OCI-LY7 (cell line): ENCODE data around the gene BARX2. TPM values are rescaled to one million over a fixed set of nuclear protein-coding genes. Genes with fewer than 3 reads are reported as not detected.

ENCODE experiments used
- BruUV-seq: library from RNA; stranded (reverse); fragments of 400-500 nt; replicated peaks from 2 replicates; lab custom pipeline; 2021; lab: Mats Ljungman, UMichigan
- CTCF ChIA-PET: fragments of 300-600 bp; sonication (Branson Sonifier 250); formaldehyde crosslinking; loops from one replicate; lab custom pipeline; 2022; ENCODE audit warnings: antibody characterized with exemption; ENCODE audit not compliant: unreplicated experiment; lab: Charles Lee
- POLR2A ChIA-PET: fragments of 300-600 bp; sonication (Branson Sonifier 250); formaldehyde crosslinking; loops from one replicate; lab custom pipeline; 2022; ENCODE audit warnings: antibody characterized with exemption; lab: Charles Lee
- DNase-seq: peaks from one replicate; pipeline ENCODE4 v3.0.0-alpha.2; 2015; ENCODE audit warnings: low spot score
- H2AFZ ChIP-seq: fragments of 200-600 bp; sonication (generic), shearing (Covaris generic); 2 replicates; pipeline ENCODE4 v1.6.1; 2014; ENCODE audit warnings: mild to moderate bottlenecking, antibody characterized with exemption, low read length, moderate library complexity
- H3K27ac ChIP-seq: fragments of 200-600 bp; sonication (generic); 2 replicates; pipeline ENCODE4 v1.5.1; 2014; ENCODE audit warnings: mixed run types, low read depth, mild to moderate bottlenecking, moderate library complexity, low read length, inconsistent platforms; ENCODE audit not compliant: poor library complexity, severe bottlenecking
- H3K36me3 ChIP-seq: fragments of 200-600 bp; sonication (generic); 2 replicates; pipeline ENCODE4 v1.6.1; 2014; ENCODE audit warnings: mild to moderate bottlenecking, antibody characterized with exemption, low read length, moderate library complexity, mixed read lengths; ENCODE audit not compliant: insufficient read depth
- H3K4me1 ChIP-seq: fragments of 200-600 bp; sonication (generic); 2 replicates; pipeline ENCODE4 v1.5.1; 2014; ENCODE audit warnings: mild to moderate bottlenecking, low read length; ENCODE audit not compliant: insufficient read depth, poor library complexity, severe bottlenecking
- H3K4me2 ChIP-seq: fragments of 200-600 bp; sonication (generic); 2 replicates; pipeline ENCODE4 v1.6.1; 2014; ENCODE audit warnings: mild to moderate bottlenecking, low read length
- H3K4me3 ChIP-seq: fragments of 200-600 bp; sonication (generic); 2 replicates; pipeline ENCODE4 v1.5.1; 2014; ENCODE audit warnings: mild to moderate bottlenecking, low read depth, low read length; ENCODE audit not compliant: poor library complexity, severe bottlenecking
- H3K79me2 ChIP-seq: fragments of 200-600 bp; sonication (generic); 2 replicates; pipeline ENCODE4 v1.6.1; 2016; ENCODE audit warnings: low read depth, mild to moderate bottlenecking, low read length, moderate library complexity, mixed read lengths; ENCODE audit not compliant: insufficient read depth
- H3K9me2 ChIP-seq: fragments of 200-600 bp; sonication (generic); 2 replicates; pipeline ENCODE4 v1.6.1; 2016; ENCODE audit warnings: mild to moderate bottlenecking, low read length, mixed read lengths; ENCODE audit not compliant: insufficient read depth
- H3K9me3 ChIP-seq: fragments of 200-600 bp; sonication (generic); 2 replicates; pipeline ENCODE4 v1.6.1; 2014; ENCODE audit warnings: mild to moderate bottlenecking, mixed run types, low read length, mixed read lengths
- H4K20me1 ChIP-seq: fragments of 200-600 bp; sonication (generic); 2 replicates; pipeline ENCODE4 v1.6.1; 2014; ENCODE audit warnings: mild to moderate bottlenecking, antibody characterized with exemption, low read length, moderate library complexity, mixed read lengths; ENCODE audit not compliant: insufficient read depth
- EZH2phosphoT487 ChIP-seq: fragments of 200-600 bp; sonication (generic); IDR thresholded peaks from 2 replicates; pipeline ENCODE4 v1.6.1; 2018; ENCODE audit warnings: low read depth, borderline replicate concordance, mild to moderate bottlenecking, mixed run types, antibody characterized with exemption, low read length, moderate library complexity, mixed read lengths
- intact Hi-C: fragments of 100-400 bp; cut with micrococcal nuclease; formaldehyde crosslinking; loops from one replicate; pipeline ENCODE4 v1.10.0; 2022; ENCODE audit not compliant: unreplicated experiment
- total RNA-seq, 2 experiments: library from RNA; depleted of rRNA in 1 of 2; stranded (reverse); fragments of >200 nt in 1 of 2; shearing (Covaris generic) in 1 of 2; gene quantifications; 2 replicates each; pipeline ENCODE4 v1.2.3, GENCODE V29; 2014 to 2022
- TF ChIP-seq, protein P1 (sequence below): fragments of 200-600 bp; sonication (generic); conservative IDR thresholded peaks from 2 replicates; pipeline ENCODE4 v1.5.1; 2014; ENCODE audit warnings: mild to moderate bottlenecking, antibody characterized with exemption, low read length, moderate library complexity, mixed read lengths

The BARX2 gene
- total RNA-seq, 2 experiments from 2014 or later: 0.06 to 0.23 TPM

DNA sequence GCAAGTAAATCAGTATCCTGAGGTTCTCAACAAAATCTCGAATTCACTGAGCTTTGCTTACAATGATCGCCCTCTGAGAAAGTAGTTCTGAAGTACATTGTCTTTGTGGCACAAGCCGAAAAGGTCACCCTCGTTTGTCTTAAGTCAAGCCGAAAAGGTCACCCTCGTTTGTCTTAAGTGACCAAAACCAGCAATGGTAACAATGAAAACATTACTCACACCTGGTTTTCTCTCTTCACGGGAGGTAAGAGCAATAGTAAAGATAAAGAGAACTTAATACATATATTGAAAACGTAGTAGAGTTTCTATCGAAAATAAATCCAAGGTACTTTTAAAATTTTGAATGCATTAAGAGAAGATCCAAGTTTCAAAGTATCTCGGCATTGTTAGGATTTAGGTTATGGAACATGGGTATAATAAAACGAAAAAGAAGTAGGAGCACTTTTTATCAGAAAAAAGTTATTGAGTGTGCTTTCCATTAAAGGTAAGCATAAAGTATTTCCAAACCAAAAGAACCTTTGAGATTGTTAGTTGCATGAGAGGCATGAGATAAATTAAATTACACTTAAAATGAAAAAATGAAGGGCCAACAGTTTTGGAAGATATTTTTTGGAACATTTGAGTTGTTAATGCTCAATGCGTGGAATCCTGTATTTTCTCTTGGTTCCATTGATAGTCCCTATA lies 1.2 kb downstream of the BARX2 start:
- CTCF ChIA-PET: interaction anchor here (0.5 kb wide), 1 partner anchor 531 kb away, joined by 3 read pairs; no protein-coding TSS in a partner anchor
- TF ChIP-seq, protein P1, sequence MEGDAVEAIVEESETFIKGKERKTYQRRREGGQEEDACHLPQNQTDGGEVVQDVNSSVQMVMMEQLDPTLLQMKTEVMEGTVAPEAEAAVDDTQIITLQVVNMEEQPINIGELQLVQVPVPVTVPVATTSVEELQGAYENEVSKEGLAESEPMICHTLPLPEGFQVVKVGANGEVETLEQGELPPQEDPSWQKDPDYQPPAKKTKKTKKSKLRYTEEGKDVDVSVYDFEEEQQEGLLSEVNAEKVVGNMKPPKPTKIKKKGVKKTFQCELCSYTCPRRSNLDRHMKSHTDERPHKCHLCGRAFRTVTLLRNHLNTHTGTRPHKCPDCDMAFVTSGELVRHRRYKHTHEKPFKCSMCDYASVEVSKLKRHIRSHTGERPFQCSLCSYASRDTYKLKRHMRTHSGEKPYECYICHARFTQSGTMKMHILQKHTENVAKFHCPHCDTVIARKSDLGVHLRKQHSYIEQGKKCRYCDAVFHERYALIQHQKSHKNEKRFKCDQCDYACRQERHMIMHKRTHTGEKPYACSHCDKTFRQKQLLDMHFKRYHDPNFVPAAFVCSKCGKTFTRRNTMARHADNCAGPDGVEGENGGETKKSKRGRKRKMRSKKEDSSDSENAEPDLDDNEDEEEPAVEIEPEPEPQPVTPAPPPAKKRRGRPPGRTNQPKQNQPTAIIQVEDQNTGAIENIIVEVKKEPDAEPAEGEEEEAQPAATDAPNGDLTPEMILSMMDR: no peak
- no peak for TF ChIP-seq EZH2phosphoT487
- no TSS peak for BruUV-seq
- no peaks in the 10 kb centered on the region for H3K36me3 ChIP-seq
- no peak for DNase-seq
- intact Hi-C loops: no loop called here
- H3K9me2 ChIP-seq: no peaks in the 10 kb centered on the region
- no peaks in the 10 kb centered on the region for H3K9me3 ChIP-seq
- H3K4me2 ChIP-seq: no peak overlapping the region
- no peak overlapping the region for H3K4me3 ChIP-seq
- H3K79me2 ChIP-seq: no peaks in the 10 kb centered on the region
- H2AFZ ChIP-seq: no peak overlapping the region
- H4K20me1 ChIP-seq: no peaks in the 10 kb centered on the region
- no peak overlapping the region for H3K27ac ChIP-seq
- no peaks in the 10 kb centered on the region for H3K4me1 ChIP-seq
- POLR2A ChIA-PET: no interaction called here

DNA sequence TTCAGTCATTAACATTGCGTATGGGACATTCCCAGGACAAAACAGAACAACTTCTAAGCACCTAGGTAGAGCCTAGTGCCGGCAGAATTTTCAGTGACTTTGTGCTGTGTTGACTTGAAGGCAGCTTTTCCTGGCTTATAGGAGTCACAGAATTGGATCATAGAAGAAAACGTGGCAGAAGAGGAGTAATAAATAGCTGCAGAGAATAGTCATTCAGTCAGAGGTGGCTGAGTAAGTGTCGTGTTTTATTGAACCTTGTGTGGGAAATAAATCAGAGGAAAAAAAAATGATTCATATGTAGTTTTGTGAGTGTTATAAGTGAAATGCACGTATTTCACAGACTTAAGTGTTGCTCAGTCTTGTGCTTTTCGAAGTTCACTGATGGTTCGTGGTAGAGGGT lies 2.1 kb downstream of the BARX2 start:
- no TSS peak for BruUV-seq
- TF ChIP-seq EZH2phosphoT487: no peak
- TF ChIP-seq, protein P1: no peak
- Histone ChIP-seq H3K79me2 (no peaks in the 10 kb centered on the region), H4K20me1 (no peaks in the 10 kb centered on the region), H3K4me3 (no peak overlapping the region), H3K9me3 (no peaks in the 10 kb centered on the region), H3K27ac (no peak overlapping the region), H3K9me2 (no peaks in the 10 kb centered on the region), H3K4me1 (no peaks in the 10 kb centered on the region), H3K4me2 (no peak overlapping the region), H3K36me3 (no peaks in the 10 kb centered on the region), H2AFZ (no peak overlapping the region)
- ChIA-PET CTCF (no interaction called here), POLR2A (no interaction called here)
- DNase-seq: no peak
- intact Hi-C loops: no loop called here

DNA sequence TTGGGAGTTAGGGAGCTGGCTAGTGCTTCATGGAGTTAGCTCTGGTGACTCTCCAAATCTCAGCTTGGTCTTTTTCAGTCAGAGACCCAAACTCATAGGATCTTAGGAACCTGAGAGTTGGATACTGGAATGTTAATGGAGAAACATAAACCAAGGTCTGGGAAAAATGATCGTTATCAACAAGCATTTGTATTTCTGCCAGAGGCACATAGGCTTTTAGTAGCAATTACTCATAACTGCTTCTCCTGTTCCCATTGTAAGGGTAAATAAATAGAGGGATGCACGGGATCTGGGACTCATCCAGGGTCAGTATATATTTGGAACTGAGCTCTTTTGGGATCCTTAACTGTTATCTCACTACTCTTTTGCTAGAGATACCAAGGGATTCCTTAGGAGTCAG lies 4.8 kb downstream of the BARX2 start:
- no TSS peak for BruUV-seq
- no peaks in the 10 kb centered on the region for H3K36me3 ChIP-seq
- H3K4me3 ChIP-seq: no peak overlapping the region
- H3K9me3 ChIP-seq: no peaks in the 10 kb centered on the region
- no peaks in the 10 kb centered on the region for H4K20me1 ChIP-seq
- TF ChIP-seq, protein P1: no peak
- no peak for TF ChIP-seq EZH2phosphoT487
- H3K27ac ChIP-seq: no peak overlapping the region
- H3K79me2 ChIP-seq: no peaks in the 10 kb centered on the region
- no peak overlapping the region for H2AFZ ChIP-seq
- no peak overlapping the region for H3K4me2 ChIP-seq
- intact Hi-C loops: no loop called here
- DNase-seq: no peak
- H3K9me2 ChIP-seq: no peaks in the 10 kb centered on the region
- ChIA-PET POLR2A (no interaction called here), CTCF (interaction anchor here (0.5 kb wide), 1 partner anchor 124 kb away, joined by 3 read pairs; no protein-coding TSS in a partner anchor)
- H3K4me1 ChIP-seq: no peaks in the 10 kb centered on the region
